Ishikawa (cell line): ENCODE results near the gene GRM2.

Experiments
- CEBPB ChIP-seq: IDR thresholded peaks from 2 replicates; pipeline ENCODE4 v1.6.1; 2012
- CREB1 ChIP-seq: IDR thresholded peaks from 2 replicates; pipeline ENCODE4 v1.6.1; 2012; ENCODE audit warnings: low read depth
- EGR1 ChIP-seq: IDR thresholded peaks from 2 replicates; pipeline ENCODE4 v1.6.1; 2012
- EP300 ChIP-seq: IDR thresholded peaks from 2 replicates; pipeline ENCODE4 v1.6.1; 2012; ENCODE audit warnings: borderline replicate concordance
- FOXM1 ChIP-seq: IDR thresholded peaks from 2 replicates; pipeline ENCODE4 v1.6.1; 2012; ENCODE audit warnings: low read depth, borderline replicate concordance
- MAX ChIP-seq: IDR thresholded peaks from 2 replicates; pipeline ENCODE4 v1.6.1; 2012
- NFIC ChIP-seq: IDR thresholded peaks from 2 replicates; pipeline ENCODE4 v1.6.1; 2012
- RAD21 ChIP-seq: IDR thresholded peaks from 2 replicates; pipeline ENCODE4 v1.6.1; 2012; ENCODE audit warnings: low read depth
- REST ChIP-seq: IDR thresholded peaks from 2 replicates; pipeline ENCODE4 v1.6.1; 2012; ENCODE audit warnings: low read depth, mild to moderate bottlenecking
- TAF1 ChIP-seq: IDR thresholded peaks from 2 replicates; pipeline ENCODE4 v1.6.1; 2012; ENCODE audit warnings: low read depth, mild to moderate bottlenecking
- TCF12 ChIP-seq: IDR thresholded peaks from 2 replicates; pipeline ENCODE4 v1.6.1; 2012; ENCODE audit warnings: low read depth
- TEAD4 ChIP-seq: IDR thresholded peaks from 2 replicates; pipeline ENCODE4 v1.6.1; 2012
- USF1 ChIP-seq: IDR thresholded peaks from 2 replicates; pipeline ENCODE4 v1.6.1; 2012
- YY1 ChIP-seq: IDR thresholded peaks from 2 replicates; pipeline ENCODE4 v1.6.1; 2012; ENCODE audit warnings: low read depth
- ZBTB7A ChIP-seq: IDR thresholded peaks from 2 replicates; pipeline ENCODE4 v1.6.1; 2012; ENCODE audit warnings: low read depth

GRM2 gene

GRCh38 chr3:51684971-51685751 lies 21.7 kb upstream of the GRM2 start:
- TF ChIP-seq TAF1 (no peak), RAD21 (no peak), FOXM1 (no peak), MAX (no peak), TEAD4 (no peak), YY1 (no peak), USF1 (no peak), NFIC (no peak), ZBTB7A (no peak), TCF12 (no peak), CEBPB (no peak)

GRCh38 chr3:51686056-51686455 lies 20.8 kb upstream of the GRM2 start:
- no peak for TF ChIP-seq RAD21
- TF ChIP-seq MAX = no peak
- TF ChIP-seq TEAD4 = no peak
- no peak for TF ChIP-seq REST
- TF ChIP-seq TAF1 = no peak
- no peak for TF ChIP-seq CREB1
- TF ChIP-seq EP300 = no peak
- TF ChIP-seq FOXM1 = no peak

GRCh38 chr3:51686512-51687215 lies 20.2 kb upstream of the GRM2 start:
- TF ChIP-seq MAX (no peak), USF1 (no peak), ZBTB7A (no peak), NFIC (no peak), RAD21 (no peak), YY1 (no peak), TAF1 (no peak), TEAD4 (no peak), CEBPB (no peak), FOXM1 (no peak), EGR1 (no peak), REST (no peak), TCF12 (no peak)

GRCh38 chr3:51687431-51688205 lies 19.2 kb upstream of the GRM2 start:
- TF ChIP-seq CEBPB (no peak), USF1 (no peak), ZBTB7A (no peak), MAX (no peak), FOXM1 (no peak), CREB1 (no peak), TAF1 (no peak), EGR1 (no peak), TCF12 (no peak)
